ENCODE measurements around the gene RABL3.

DNA sequence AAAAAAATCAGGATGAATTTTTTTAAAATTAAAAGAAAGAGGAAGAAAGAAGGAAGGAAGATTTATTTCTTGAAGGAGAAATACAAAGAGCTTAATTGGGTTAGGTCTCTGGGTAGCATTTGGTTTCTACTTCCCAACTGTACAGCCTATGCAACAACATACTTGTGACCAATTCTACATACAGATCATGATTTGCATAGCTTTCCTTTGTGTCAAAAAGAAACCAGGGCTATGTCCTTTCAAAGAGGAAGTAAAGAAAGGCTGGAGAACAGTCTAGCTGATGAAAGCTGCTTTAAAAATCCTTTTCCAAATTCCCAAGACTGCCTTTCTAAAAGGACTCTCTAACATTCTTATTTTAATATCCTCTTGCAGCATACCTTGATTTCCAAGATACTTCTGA, 54.2 kb downstream of the RABL3 start:
- TF ChIP-seq CTCF (IDR thresholded peaks at IDR 0.05; ENCODE audit: low read depth, low read length) (no peak), EZH2phosphoT487 (IDR thresholded peaks at IDR 0.05; ENCODE audit: low read depth) (no peak)

Data from OCI-LY3 (cell line).